Anterior cingulate cortex (tissue), 58 donors: Measurements from ENCODE around the gene PIEZO1.

Experiments
- DNase-seq, 58 donors: peaks; one replicate each; lab custom pipeline; 2025; lab: John Stamatoyannopoulos, UW

PIEZO1 gene

GRCh38 chr16:88755745-88756443, 29.1 kb downstream of the PIEZO1 start:
- DNase-seq, result no peak

- peak in 10 of 58 donors; percentile 8 to 56 (median 22) for DNase-seq
Measured at GRCh38 chr16:88754912-88755744, 29.9 kb downstream of the PIEZO1 start.

- DNase-seq, result no peak
Measured at GRCh38 chr16:88754109-88754911, 30.7 kb downstream of the PIEZO1 start.

GRCh38 chr16:88753602-88754001, 31.4 kb downstream of the PIEZO1 start:
- DNase-seq, result no peak

- DNase-seq, result no peak
Measured at GRCh38 chr16:88753191-88753590, 31.8 kb downstream of the PIEZO1 start.

GRCh38 chr16:88752386-88753002, 32.5 kb downstream of the PIEZO1 start:
- DNase-seq, result no peak

- no peak for DNase-seq
Measured at GRCh38 chr16:88750854-88751253, 34.2 kb downstream of the PIEZO1 start.

GRCh38 chr16:88749358-88749757, 35.7 kb downstream of the PIEZO1 start:
- DNase-seq, result no peak

GRCh38 chr16:88748364-88748763, 36.7 kb downstream of the PIEZO1 start:
- no peak for DNase-seq

- no peak for DNase-seq
Measured at GRCh38 chr16:88747588-88748301, 37.3 kb downstream of the PIEZO1 start.

- DNase-seq, result peak in 4 of 58 donors; percentile 10 to 30 (median 18)
Measured at GRCh38 chr16:88746506-88746905, 38.5 kb downstream of the PIEZO1 start.

- DNase-seq, result no peak
Measured at GRCh38 chr16:88744577-88745521, 40.2 kb downstream of the PIEZO1 start.

- DNase-seq, result peak in 48 of 58 donors; percentile 5 to 78 (median 37)
Measured at GRCh38 chr16:88743693-88744576, 41.1 kb downstream of the PIEZO1 start.

GRCh38 chr16:88742896-88743605, 42.0 kb downstream of the PIEZO1 start:
- no peak for DNase-seq

- no peak for DNase-seq
Measured at GRCh38 chr16:88741368-88741767, 43.7 kb downstream of the PIEZO1 start.

GRCh38 chr16:88740727-88741055, 44.3 kb downstream of the PIEZO1 start:
- no peak for DNase-seq
